GM21515 (cell line): ENCODE measurements around the gene TP63.

Experiments
- ATAC-seq: cut with Tn5 transposase; IDR thresholded peaks from one replicate; pipeline ENCODE4 v1.9.1; 2021; ENCODE audit not compliant: unreplicated experiment

TP63 gene

GRCh38 chr3:189772584-189772983 lies 141.4 kb downstream of the TP63 start:
- ATAC-seq: no peak

- no peak for ATAC-seq
Measured at GRCh38 chr3:189773056-189773455, 141.9 kb downstream of the TP63 start.

GRCh38 chr3:189776149-189776824 lies 145.1 kb downstream of the TP63 start:
- no peak for ATAC-seq

GRCh38 chr3:189778340-189778950 lies 147.3 kb downstream of the TP63 start:
- ATAC-seq: peak; percentile 56

GRCh38 chr3:189779166-189779565 lies 148.0 kb downstream of the TP63 start:
- no peak for ATAC-seq

GRCh38 chr3:189780546-189781270 lies 149.5 kb downstream of the TP63 start:
- ATAC-seq: no peak

GRCh38 chr3:189781415-189781814 lies 150.2 kb downstream of the TP63 start:
- no peak for ATAC-seq

- ATAC-seq: no peak
Measured at GRCh38 chr3:189786479-189787064, 155.4 kb downstream of the TP63 start.

GRCh38 chr3:189787191-189787590 lies 156.0 kb downstream of the TP63 start:
- ATAC-seq: no peak

- ATAC-seq: no peak
Measured at GRCh38 chr3:189787632-189788031, 156.4 kb downstream of the TP63 start.

- ATAC-seq: no peak
Measured at GRCh38 chr3:189789432-189789831, 158.2 kb downstream of the TP63 start.

GRCh38 chr3:189790658-189791057 lies 159.5 kb downstream of the TP63 start:
- no peak for ATAC-seq

- no peak for ATAC-seq
Measured at GRCh38 chr3:189792046-189792929, 161.1 kb downstream of the TP63 start.

- ATAC-seq: no peak
Measured at GRCh38 chr3:189794518-189794917, 163.3 kb downstream of the TP63 start.

- no peak for ATAC-seq
Measured at GRCh38 chr3:189797103-189797750, 166.0 kb downstream of the TP63 start.

GRCh38 chr3:189799366-189799765 lies 168.2 kb downstream of the TP63 start:
- no peak for ATAC-seq

GRCh38 chr3:189800436-189800835 lies 169.2 kb downstream of the TP63 start:
- ATAC-seq: no peak

- ATAC-seq: no peak
Measured at GRCh38 chr3:189803254-189803653, 172.1 kb downstream of the TP63 start.

- no peak for ATAC-seq
Measured at GRCh38 chr3:189805375-189806067, 174.3 kb downstream of the TP63 start.
